GM19372 (cell line): Measurements from ENCODE around the gene NSFL1C.
"Not testable (repeated sequence)": the region's sequence is repeated elsewhere in the genome, so short reads cannot be mapped to it uniquely, and the experiment has no call there.

ENCODE experiments used
- ATAC-seq: cut with Tn5 transposase; IDR thresholded peaks from one replicate; pipeline ENCODE4 v1.9.1; 2021; ENCODE audit warnings: mild to moderate bottlenecking, low read depth, moderate library complexity; ENCODE audit not compliant: unreplicated experiment

NSFL1C gene

GRCh38 chr20:1427457-1428054, 39.1 kb downstream of the NSFL1C start:
- ATAC-seq = no peak

DNA sequence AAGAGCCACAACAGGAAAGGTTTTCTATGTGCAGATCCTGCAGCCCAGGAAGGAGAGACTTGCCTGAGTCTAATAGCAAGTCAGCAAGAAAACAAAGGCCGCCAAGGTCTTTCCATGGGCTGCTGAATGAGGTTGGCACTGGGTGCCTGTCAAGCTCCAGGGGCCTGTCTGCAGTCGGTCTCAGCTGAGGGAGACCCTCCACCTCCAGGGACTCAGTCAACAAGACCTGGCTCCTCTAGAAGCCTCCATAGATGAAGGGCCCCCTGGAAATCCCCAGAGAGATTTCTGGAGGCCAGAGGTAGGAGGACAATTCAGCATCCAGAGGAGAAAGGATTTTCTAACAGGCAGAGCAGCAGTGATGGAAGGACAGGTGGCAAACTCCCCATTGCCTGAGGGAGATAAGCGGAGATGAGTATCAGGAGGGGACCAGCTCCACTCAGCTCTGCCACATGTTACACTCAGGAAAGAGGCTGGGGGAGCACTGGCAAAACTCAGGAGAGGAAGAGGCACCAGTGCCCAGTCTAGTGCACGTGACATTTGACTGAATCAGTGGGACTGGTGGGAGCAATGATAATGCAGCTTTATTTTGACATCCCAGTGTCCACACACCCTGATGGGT, 40.3 kb downstream of the NSFL1C start:
- no peak for ATAC-seq

- ATAC-seq = no peak
Observed at GRCh38 chr20:1424336-1424735, 42.3 kb downstream of the NSFL1C start.

DNA sequence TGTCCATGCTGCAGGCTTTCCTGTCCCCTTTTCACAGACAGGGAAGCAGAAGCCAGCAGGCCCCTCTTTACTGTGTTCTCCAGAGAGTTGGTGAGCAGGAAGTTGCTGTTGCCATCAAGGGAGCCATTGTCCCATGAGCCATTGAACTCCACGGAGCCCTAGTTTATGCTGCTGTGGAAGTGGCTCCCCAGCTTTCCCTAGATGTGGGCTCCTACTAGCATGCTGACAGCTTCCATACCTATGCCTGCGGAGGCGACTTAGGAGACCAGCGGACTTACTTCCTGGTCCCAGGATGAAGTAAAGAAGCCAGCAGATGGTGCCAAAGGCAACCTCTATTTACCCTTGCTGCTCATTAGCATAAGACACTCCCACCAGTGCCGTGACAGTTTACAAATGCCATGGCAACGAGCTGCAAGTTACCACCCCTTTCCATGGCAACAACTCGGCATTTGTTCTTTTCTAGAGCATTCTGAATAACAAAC, 43.0 kb downstream of the NSFL1C start:
- ATAC-seq = no peak

- no peak for ATAC-seq
Observed at GRCh38 chr20:1423206-1423605, 43.4 kb downstream of the NSFL1C start.

DNA sequence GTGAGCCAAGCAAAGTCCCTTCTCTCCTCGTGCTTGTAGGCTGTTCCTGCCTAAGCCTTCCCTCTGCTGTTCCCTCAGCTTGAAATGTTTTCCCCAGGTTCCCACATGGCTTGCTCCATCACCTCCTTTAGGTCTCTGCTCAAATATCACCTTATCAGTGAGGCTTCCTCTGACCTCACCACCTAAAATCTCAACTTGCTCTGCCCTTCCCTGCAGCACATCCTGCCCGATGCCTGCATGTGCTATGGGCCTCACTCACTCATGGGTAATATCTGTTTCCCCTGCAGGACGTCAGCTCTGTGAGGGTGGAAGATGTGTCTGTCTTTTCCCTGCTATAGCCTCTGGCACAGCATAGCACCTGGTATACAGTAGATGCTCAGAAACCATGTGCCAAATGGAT, 43.9 kb downstream of the NSFL1C start:
- ATAC-seq = no peak

DNA sequence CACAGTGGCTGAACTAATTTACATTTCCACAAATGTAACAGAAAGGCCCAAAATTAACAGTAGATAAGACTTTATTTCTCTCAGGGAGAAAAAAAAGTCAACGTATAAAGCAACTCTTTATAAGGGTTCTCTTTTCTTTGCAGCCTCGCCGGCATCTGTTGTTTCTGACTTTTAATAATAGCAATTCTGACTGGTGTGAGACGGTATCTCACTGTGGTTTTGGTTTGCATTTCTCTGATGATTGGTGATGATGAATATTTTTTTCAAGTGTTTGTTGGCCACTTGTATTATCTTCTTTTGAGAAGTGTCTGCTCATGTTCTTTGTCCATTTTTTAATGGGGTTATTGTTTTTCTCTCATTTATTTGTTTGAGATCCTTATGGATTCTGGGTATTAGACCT, 46.6 kb downstream of the NSFL1C start:
- ATAC-seq = no peak

GRCh38 chr20:1418350-1418749, 48.3 kb downstream of the NSFL1C start:
- ATAC-seq = no peak

DNA sequence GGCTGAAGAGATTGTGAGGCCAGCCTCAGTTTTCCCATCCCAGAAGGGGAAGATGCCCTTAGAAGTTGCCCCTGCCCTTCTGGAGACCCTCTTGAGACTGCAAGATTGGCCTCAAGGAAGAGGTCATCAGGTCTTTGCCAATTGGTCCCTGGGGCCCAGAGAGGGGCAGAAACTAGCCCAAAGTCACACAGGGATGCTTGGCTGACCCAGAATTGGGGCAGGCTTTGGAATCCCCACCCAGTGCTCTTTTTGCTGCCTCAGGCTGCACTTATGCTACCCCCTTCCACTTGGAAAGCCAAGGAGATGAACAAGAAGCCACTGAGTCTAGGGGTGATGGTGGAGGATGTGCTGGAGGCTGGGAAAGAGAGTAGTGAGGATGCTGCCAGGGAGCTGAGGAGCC, 48.9 kb downstream of the NSFL1C start:
- no peak for ATAC-seq

DNA sequence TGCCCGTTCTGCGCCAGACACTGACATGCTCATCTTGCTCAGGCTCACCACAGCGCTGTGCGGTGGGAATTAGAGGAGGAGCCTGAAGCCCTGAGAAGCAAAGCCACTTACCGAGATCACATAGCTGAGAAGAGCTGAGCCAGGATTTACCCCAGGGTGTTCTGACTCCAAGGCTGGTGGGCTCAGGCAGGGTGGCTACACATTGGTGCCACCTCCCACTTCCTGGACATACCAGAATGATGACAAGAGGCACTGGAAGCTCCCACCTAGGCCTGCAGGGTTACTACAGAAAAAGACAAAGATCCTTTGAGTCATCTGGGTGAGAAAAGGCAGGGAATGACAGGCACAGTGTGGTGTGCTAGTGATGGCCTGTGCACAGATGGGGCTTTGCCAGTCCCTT, 49.4 kb downstream of the NSFL1C start:
- ATAC-seq = no peak

- ATAC-seq = no peak
Observed at GRCh38 chr20:1415667-1416468, 50.8 kb downstream of the NSFL1C start.

DNA sequence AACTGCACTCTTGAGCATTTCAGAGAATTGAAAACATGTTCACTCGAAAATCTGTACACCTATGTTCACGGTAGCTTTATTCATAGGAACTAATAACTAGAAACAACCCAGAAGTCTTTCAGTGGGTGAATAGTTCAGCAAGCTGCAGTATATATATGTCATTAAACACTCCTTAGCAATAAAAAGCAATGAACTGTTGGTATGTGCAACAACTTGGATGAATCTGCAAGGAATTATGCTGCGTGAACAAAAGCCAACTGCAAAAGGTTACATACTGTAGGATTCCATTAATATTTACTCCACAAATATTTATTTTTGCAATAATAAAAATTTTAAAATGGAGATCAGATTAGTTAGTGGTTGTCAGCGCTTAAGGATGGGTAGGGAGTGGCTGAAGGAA, 51.7 kb downstream of the NSFL1C start:
- ATAC-seq = no peak

GRCh38 chr20:1405801-1406200, 60.8 kb downstream of the NSFL1C start:
- no peak for ATAC-seq

- ATAC-seq = no peak
Observed at GRCh38 chr20:1403624-1404023, 63.0 kb downstream of the NSFL1C start.

DNA sequence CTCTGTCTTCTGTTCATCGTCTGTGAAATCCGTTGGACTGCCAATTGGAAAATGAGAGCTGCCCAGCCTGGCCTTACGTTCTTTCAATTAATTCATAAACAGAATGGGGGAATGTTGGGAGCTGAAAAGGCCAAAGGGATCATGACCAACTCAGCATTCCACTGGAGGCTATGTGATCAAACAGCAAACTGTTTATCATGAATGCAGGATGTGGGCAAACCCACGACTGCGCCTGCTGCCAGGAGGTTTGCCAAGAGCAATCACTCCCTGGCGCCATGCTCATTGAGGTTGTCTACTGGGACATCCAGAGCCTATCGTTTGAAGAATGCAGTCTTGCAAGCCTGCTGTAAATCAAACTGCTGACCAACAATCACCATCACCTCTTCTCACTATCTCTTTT, 64.5 kb downstream of the NSFL1C start:
- ATAC-seq = no peak

- no peak for ATAC-seq
Observed at GRCh38 chr20:1401451-1401907, 65.2 kb downstream of the NSFL1C start.

GRCh38 chr20:1399678-1400366, 66.8 kb downstream of the NSFL1C start:
- not testable (repeated sequence) for ATAC-seq

GRCh38 chr20:1398185-1398584, 68.5 kb downstream of the NSFL1C start:
- not testable (repeated sequence) for ATAC-seq

GRCh38 chr20:1397710-1398109, 68.9 kb downstream of the NSFL1C start:
- ATAC-seq = no peak

GRCh38 chr20:1396702-1397101, 69.9 kb downstream of the NSFL1C start:
- ATAC-seq = no peak

DNA sequence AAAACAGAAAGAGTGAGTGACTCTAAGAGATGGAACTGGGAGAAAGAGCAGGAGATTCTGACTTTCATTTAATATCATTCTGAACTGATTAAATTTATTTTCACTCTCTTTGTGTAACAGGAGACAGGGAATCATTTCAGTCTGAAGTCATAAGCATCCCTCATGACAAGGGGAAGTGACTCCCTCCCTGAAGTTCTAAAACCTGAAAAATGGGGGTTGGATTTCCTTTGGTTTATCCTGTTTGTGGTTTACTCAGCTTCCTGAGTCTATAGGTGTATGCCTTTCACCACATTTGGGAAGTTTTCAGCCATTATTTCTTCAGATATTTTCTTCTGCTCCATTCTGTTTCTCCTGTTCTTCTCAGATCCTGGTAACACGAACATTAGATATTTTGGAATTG, 70.4 kb downstream of the NSFL1C start:
- no peak for ATAC-seq
